ENCODE results near the gene C12orf76.
"Not testable (repeated sequence)": the region's sequence is repeated elsewhere in the genome, so short reads cannot be mapped to it uniquely, and the experiment has no call there.

The C12orf76 gene

DNA sequence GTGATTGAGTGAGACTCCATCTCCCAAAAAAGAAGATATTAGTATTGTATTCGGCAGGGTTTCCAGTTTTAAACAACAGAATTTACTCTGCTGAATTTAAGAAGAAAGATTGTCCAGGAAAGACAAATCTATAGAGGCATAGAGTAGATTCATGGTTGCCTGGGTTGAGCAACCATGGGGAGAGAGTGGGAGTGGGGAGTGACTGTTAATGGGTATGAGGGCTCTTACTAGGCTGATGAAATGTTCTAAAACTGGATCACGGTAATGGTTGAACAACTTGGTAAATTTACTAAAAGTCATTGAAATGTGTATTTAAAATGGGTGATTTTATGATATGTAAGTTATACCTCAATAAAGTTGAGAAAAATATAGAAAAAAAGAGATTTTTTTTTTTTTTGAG is 13.9 kb upstream of the C12orf76 start:
- no peak for FAIRE-seq

- no peak for FAIRE-seq
Observed at GRCh38 chr12:110059651-110060000, 11.3 kb upstream of the C12orf76 start.

- no peak for FAIRE-seq
Observed at GRCh38 chr12:110058875-110059615, 10.7 kb upstream of the C12orf76 start.

- FAIRE-seq, result not testable (repeated sequence)
Observed at GRCh38 chr12:110056643-110057042, 8.3 kb upstream of the C12orf76 start.

GRCh38 chr12:110055375-110056352 is 7.3 kb upstream of the C12orf76 start:
- FAIRE-seq, result not testable (repeated sequence)

GRCh38 chr12:110050927-110051326 is 2.6 kb upstream of the C12orf76 start:
- FAIRE-seq, result no peak

GRCh38 chr12:110049666-110050065 is 1.3 kb upstream of the C12orf76 start:
- FAIRE-seq, result not testable (repeated sequence)

DNA sequence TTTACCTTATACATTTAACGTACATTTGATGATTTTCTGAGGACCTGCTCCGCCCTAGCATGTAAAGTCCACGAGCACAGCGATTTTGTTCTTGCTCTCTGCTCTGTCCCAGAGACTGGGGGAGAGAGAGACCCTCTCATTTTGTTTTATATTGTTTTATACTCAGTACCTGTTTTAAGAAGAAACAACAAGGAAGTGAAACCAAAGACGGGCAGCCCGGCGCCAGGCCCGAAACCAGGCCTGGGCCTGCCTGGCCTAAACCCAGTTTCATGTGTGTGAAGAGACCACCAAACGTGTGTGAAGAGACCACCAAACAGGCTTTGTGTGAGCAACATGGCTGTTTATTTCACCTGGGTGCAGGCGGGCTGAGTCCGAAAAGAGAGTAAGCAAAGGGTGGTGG is 712 bp upstream of the C12orf76 start:
- FAIRE-seq, result not testable (repeated sequence)

DNA sequence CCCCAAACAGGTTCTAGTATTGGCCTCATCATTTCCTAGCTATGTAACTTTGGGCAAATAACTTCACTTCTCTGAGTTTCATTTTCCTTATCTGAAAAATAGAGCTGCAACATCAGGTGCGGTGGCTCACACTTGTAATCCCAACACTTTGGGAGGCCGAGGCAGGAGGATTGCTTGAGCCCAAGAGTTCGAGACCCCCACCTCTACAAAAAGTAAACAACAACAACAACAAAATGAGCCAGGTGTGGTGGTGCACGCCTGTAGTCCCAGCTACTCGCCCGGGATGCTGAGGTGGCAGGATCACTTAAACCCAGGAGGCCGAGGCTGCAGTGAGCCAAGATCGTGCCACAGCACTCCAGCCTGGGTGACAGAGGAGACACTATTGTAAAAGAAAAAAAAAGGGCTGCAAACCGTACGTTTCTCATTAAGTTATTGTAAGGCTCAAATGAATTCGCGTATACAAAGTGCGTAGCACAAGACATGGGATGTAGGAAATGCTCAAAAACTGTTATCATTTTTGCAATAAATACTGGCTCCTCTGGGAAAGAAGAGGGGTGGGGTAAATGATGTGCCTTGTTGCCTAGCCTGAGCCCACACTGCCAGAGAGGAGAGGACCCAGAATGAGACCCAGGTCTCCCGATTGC is 903 bp downstream of the C12orf76 start:
- no peak for FAIRE-seq

DNA sequence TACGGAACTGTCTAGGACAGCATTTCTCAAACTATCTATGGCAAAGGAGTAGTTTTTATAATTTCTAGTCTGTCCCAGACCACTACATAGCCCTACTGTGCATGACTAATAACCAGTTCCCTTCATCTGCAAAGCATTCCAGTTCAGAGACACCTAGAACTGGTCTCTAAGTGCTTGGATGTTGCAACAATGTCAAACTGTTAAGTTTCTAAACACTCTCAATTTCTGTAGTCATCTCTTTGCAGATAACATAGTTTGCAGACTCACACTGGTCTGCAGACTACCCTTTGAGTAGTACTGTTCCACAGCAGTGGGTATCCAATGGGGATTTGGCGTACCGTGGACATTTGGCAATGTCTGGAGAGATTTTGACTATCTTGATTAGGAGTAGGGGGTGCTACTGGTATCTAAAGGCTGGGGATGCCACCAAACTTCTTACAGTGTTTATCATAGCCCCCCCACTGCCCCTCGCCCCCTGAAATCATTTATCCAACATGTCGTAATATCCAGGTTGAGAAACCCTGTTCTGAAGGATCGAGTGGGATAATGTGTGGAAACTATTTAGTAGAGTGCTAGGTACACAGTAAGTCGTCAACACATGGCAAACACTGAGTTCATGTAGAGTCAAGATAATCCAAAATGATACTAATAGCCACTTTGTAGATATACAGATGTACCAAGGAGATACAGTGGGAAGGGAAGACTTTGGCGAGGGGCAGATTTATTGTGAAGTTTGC is 1.7 kb downstream of the C12orf76 start:
- FAIRE-seq, result no peak

DNA sequence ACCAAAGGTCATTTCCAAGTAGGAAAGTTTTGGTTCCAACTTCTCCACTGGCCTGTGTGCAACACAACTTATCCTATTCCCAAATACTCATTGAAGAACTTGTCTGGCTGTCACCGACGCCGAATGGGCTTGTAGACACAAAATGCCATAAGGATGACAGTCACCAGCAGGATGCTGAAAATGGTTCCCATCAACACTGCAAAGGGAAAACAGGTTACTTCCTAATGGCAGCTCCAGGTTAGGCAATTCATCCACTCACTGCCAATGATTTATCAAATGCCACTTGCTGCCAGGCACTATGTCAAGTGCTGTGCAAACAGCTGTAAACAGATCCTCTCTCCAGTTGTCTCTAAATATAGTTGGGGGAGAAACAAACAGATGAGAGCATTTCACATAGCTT is 6.1 kb downstream of the C12orf76 start:
- no peak for FAIRE-seq

- FAIRE-seq, result no peak
Observed at GRCh38 chr12:110039085-110039807, 9.1 kb downstream of the C12orf76 start.

DNA sequence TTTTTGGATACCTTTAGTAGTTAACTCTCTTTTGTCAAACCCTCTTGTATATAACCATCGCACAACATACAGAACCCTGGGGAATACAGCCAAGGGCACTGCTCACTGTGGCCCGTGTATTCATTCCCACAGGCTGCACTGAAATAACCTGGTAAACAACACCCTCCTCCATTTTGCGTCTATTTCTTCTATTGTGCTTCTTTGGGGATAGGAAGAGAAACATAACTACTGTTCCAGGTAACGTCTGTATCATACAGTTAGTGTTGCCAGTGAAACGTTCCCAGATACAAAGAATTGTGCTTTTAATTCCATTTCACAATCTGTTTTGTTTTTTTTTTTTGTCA is 9.6 kb downstream of the C12orf76 start:
- FAIRE-seq, result no peak

DNA sequence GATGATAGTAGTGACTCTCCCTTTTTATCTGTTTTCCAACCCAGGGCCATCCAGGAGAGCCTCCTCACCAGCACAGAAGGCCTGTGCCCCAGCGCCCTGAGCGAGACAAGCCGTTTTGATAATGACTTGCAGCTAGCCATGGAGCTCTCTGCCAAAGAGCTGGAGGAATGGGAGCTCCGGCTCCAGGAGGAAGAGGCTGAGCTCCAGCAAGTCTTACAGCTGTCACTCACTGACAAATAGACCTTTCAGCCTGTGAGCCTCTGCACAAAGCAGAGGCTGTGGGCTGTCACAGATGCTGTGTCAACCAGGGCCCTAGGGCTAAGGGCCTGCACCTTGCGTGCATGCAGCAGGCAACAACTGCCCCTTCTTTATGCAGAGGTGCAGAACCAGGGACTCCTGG is 11.0 kb downstream of the C12orf76 start:
- FAIRE-seq, result no peak

GRCh38 chr12:110035534-110036104 is 12.7 kb downstream of the C12orf76 start:
- no peak for FAIRE-seq

- FAIRE-seq, result no peak
Observed at GRCh38 chr12:110033888-110034287, 14.4 kb downstream of the C12orf76 start.

GRCh38 chr12:110029290-110029815 is 19.0 kb downstream of the C12orf76 start:
- FAIRE-seq, result no peak

GRCh38 chr12:110028323-110028722 is 20.0 kb downstream of the C12orf76 start:
- FAIRE-seq, result no peak

GRCh38 chr12:110024051-110024450 is 24.3 kb downstream of the C12orf76 start:
- no peak for FAIRE-seq

DNA sequence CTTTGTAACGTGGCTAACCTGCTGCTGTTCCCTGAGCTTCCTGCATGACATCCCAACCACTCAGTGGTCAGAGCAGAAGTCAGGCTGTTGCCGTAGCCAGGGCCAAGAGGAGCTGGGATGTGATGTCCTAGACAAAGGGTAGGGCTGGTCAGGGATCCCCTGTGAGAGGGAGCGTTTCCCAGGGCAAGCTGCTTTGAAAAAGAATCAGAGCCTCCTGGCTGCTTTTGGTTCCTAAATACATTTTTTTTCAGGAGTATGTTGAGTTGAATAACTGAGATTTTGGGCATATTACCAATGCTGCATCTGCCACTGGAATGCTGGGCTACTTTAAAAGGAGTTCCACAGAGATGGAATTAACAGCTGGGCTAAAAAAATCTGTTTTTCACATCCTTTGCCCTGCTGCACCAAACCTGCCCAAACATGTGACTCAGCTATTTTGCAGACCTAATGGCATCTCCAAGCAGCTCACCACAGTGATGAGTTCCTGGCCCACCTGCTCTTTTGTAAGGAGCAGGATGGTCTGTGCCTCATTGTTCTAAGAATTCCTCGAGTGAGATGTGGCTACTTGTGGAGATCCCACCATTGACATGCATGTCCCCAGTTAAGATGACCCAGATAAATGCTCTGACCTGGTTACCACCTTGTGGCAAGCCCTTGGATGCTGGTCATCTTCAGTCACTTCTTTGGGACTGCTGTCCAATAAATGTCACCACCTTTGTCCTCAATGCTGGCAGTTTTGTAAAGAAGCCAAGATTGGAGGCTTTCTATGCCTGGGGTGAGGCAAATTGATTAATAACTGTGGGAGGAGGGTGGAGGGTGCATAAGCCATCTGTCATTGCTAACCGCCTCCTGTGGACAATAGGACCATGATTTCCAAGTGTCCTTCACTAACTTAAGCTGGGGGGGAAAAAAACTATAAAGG is 25.0 kb downstream of the C12orf76 start:
- no peak for FAIRE-seq

All from TTC549 (cell line).